ENCODE data around the gene PHACTR3. TPM values are rescaled to one million over a fixed set of nuclear protein-coding genes. Genes with fewer than 3 reads are reported as not detected.
A peak's percentile ranks its signal among the peaks of the same experiment; 100 is the strongest.

The PHACTR3 gene
- polyA plus RNA-seq, 1 donor (not counting 4 experiments of a cell fraction or from before 2014, with no cell fraction given) = 2.6 TPM

DNA sequence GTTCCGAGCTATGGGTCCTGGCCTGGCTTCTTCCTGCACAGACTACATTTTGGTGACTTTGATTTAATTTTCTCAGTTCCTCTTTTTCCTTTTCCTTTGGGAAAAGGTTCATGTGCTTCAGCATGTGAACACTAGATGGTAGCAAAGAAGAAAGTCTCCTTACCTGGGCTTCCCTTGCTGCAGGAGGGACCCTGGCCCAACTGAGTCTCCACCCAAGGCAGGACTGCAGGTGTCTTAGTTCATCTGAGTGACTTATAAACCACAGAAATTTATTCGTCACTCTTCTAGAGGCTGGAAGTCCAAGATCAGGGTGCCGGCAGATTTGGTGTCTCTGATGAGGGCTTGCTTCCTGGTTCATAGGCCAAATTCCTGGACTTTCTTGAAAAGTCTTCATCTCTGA, 165.9 kb downstream of the PHACTR3 start:
- Histone ChIP-seq H2AFZ (ENCODE audit: control insufficient read depth, low read length) (no peak overlapping the region), H3K79me2 (ENCODE audit: control insufficient read depth, insufficient read depth, low read length) (no peaks in the 10 kb centered on the region), H3K4me1 (ENCODE audit: control insufficient read depth, extremely low read depth, insufficient read depth, low read length) (no peaks in the 10 kb centered on the region), H3K27ac (ENCODE audit: control insufficient read depth, insufficient read depth, low read length) (no peak overlapping the region), H3K9ac (ENCODE audit: control insufficient read depth, extremely low read depth, insufficient read depth, low read length) (no peak overlapping the region), H3K4me3 (ENCODE audit: control insufficient read depth in 2 of 3, extremely low read depth in 1 of 3, insufficient read depth in 2 of 3, low read depth in 1 of 3, low read length in 3 of 3) (no peak overlapping the region), H3K9me1 (ENCODE audit: control insufficient read depth, extremely low read depth, insufficient read depth, low read length) (no peaks in the 10 kb centered on the region), H3K36me3 (ENCODE audit: control insufficient read depth in 2 of 2, extremely low read depth in 1 of 2, insufficient read depth in 2 of 2, low read length in 2 of 2) (no peaks in the 10 kb centered on the region), H4K20me1 (ENCODE audit: control insufficient read depth, extremely low read depth, insufficient read depth, low read length) (no peaks in the 10 kb centered on the region), H3K27me3 (ENCODE audit: control insufficient read depth, extremely low read depth, insufficient read depth, low read length) (peaks cover 8% of the 10 kb centered on the region), H3K9me3 (ENCODE audit: control insufficient read depth, low read depth, low read length) (no peaks in the 10 kb centered on the region), H3K4me2 (ENCODE audit: control insufficient read depth, extremely low read depth, insufficient read depth, low read depth, low read length) (no peak overlapping the region)
- no peak for TF ChIP-seq EZH2 (IDR thresholded peaks at IDR 0.05; ENCODE audit: low read length)
- TF ChIP-seq, protein P1, sequence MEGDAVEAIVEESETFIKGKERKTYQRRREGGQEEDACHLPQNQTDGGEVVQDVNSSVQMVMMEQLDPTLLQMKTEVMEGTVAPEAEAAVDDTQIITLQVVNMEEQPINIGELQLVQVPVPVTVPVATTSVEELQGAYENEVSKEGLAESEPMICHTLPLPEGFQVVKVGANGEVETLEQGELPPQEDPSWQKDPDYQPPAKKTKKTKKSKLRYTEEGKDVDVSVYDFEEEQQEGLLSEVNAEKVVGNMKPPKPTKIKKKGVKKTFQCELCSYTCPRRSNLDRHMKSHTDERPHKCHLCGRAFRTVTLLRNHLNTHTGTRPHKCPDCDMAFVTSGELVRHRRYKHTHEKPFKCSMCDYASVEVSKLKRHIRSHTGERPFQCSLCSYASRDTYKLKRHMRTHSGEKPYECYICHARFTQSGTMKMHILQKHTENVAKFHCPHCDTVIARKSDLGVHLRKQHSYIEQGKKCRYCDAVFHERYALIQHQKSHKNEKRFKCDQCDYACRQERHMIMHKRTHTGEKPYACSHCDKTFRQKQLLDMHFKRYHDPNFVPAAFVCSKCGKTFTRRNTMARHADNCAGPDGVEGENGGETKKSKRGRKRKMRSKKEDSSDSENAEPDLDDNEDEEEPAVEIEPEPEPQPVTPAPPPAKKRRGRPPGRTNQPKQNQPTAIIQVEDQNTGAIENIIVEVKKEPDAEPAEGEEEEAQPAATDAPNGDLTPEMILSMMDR (optimal IDR thresholded peaks at IDR 0.05 in 1 of 3, IDR thresholded peaks at IDR 0.05 in 1 of 3, conservative IDR thresholded peaks at IDR 0.05 in 1 of 3; ENCODE audit: extremely low read depth in 1 of 3, insufficient read depth in 2 of 3, low read length in 3 of 3) = peak in 1 of 3 experiments; percentile 32
- FAIRE-seq (no peak), DNase-seq (ENCODE audit: low read depth, low spot score) (no peak)
- dilution Hi-C loops (cut with MboI; ENCODE audit: extremely low pct_ligation_motif_present, low sequenced_read_pairs) = no loop called here

DNA sequence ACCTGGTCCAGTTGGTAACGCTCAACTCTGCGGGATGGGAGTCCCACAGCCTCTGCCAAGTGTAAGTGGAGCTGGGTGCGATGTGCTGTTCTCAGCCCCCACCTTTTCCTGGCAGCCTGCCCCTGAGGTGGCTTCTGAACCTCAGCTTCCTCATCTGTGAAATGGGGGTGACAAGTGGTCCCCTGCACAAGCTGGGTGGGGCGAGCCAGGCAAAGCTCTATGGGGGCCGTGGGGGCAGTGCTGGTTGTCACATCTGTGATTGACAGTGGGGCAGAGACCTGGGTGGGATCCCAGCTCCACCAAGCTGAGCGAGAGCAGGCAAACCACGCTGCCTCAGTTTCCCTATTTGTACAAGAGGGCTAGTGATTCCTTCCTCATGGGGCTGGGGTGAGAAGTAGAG, 166.5 kb downstream of the PHACTR3 start:
- FAIRE-seq (no peak), DNase-seq (ENCODE audit: low read depth, low spot score) (no peak)
- TF ChIP-seq, protein P1 (optimal IDR thresholded peaks at IDR 0.05 in 1 of 3, IDR thresholded peaks at IDR 0.05 in 1 of 3, conservative IDR thresholded peaks at IDR 0.05 in 1 of 3; ENCODE audit: extremely low read depth in 1 of 3, insufficient read depth in 2 of 3, low read length in 3 of 3) = no peak
- no peak for TF ChIP-seq EZH2 (IDR thresholded peaks at IDR 0.05; ENCODE audit: low read length)
- Histone ChIP-seq H3K27me3 (ENCODE audit: control insufficient read depth, extremely low read depth, insufficient read depth, low read length) (peaks cover 8% of the 10 kb centered on the region), H3K9me3 (ENCODE audit: control insufficient read depth, low read depth, low read length) (no peaks in the 10 kb centered on the region), H2AFZ (ENCODE audit: control insufficient read depth, low read length) (no peak overlapping the region), H3K36me3 (ENCODE audit: control insufficient read depth in 2 of 2, extremely low read depth in 1 of 2, insufficient read depth in 2 of 2, low read length in 2 of 2) (no peaks in the 10 kb centered on the region), H4K20me1 (ENCODE audit: control insufficient read depth, extremely low read depth, insufficient read depth, low read length) (no peaks in the 10 kb centered on the region), H3K9ac (ENCODE audit: control insufficient read depth, extremely low read depth, insufficient read depth, low read length) (no peak overlapping the region), H3K4me1 (ENCODE audit: control insufficient read depth, extremely low read depth, insufficient read depth, low read length) (no peaks in the 10 kb centered on the region), H3K79me2 (ENCODE audit: control insufficient read depth, insufficient read depth, low read length) (no peaks in the 10 kb centered on the region), H3K9me1 (ENCODE audit: control insufficient read depth, extremely low read depth, insufficient read depth, low read length) (no peaks in the 10 kb centered on the region), H3K27ac (ENCODE audit: control insufficient read depth, insufficient read depth, low read length) (no peak overlapping the region), H3K4me2 (ENCODE audit: control insufficient read depth, extremely low read depth, insufficient read depth, low read depth, low read length) (no peak overlapping the region), H3K4me3 (ENCODE audit: control insufficient read depth in 2 of 3, extremely low read depth in 1 of 3, insufficient read depth in 2 of 3, low read depth in 1 of 3, low read length in 3 of 3) (no peak overlapping the region)
- dilution Hi-C loops (cut with MboI; ENCODE audit: extremely low pct_ligation_motif_present, low sequenced_read_pairs) = no loop called here
